ENCODE data around the gene STK32A. TPM values are rescaled to one million over a fixed set of nuclear protein-coding genes. Genes with fewer than 3 reads are reported as not detected.
A peak's percentile ranks its signal among the peaks of the same experiment; 100 is the strongest.

STK32A gene
- total RNA-seq, 4 donors from 2014 or later = 0.04 to 1.7 (median 0.80) TPM

- Histone ChIP-seq H3K9me3 (no peaks in the 10 kb centered on the region), H3K36me3 (no peaks in the 10 kb centered on the region), H3K4me3 (no peak overlapping the region), H3K27ac (peak overlapping the region; percentile 36 to 67 (median 50)), H3K27me3 (no peaks in the 10 kb centered on the region), H3K4me1 (peaks cover 56 to 58% of the 10 kb centered on the region in 2 donors)
- TF ChIP-seq POLR2A (IDR thresholded peaks at IDR 0.05) = no peak
- in situ Hi-C loops (cut with MboI; ENCODE audit: low sequenced_read_pairs in 4 of 4) (no loop called here), intact Hi-C loops (cut with DNase I; ENCODE audit: low total_unique reads) (no loop called here)
- peak; percentile 13 to 46 for DNase-seq
- peak; percentile 43 to 64 for ATAC-seq
These were observed 182.4 kb downstream of the STK32A start for GRCh38 chr5:147417135-147417813.

GRCh38 chr5:147418613-147419012, 183.8 kb downstream of the STK32A start:
- H3K4me1 ChIP-seq = peaks cover 42 to 45% of the 10 kb centered on the region in 2 donors
- H3K9me3 ChIP-seq = no peaks in the 10 kb centered on the region
- ATAC-seq (no peak), DNase-seq (no peak)
- H3K27me3 ChIP-seq = no peaks in the 10 kb centered on the region
- H3K27ac ChIP-seq = peak overlapping the region in 1 of 4 donors; percentile 67
- no peaks in the 10 kb centered on the region for H3K36me3 ChIP-seq
- no peak for TF ChIP-seq POLR2A (IDR thresholded peaks at IDR 0.05)
- no peak for TF ChIP-seq CTCF (IDR thresholded peaks at IDR 0.05 in 4 of 5, conservative IDR thresholded peaks at IDR 0.05 in 1 of 5)
- no peak overlapping the region for H3K4me3 ChIP-seq
- intact Hi-C loops (cut with DNase I; ENCODE audit: low total_unique reads) (no loop called here), in situ Hi-C loops (cut with MboI; ENCODE audit: low sequenced_read_pairs in 4 of 4) (no loop called here)

GRCh38 chr5:147426640-147427327, 192.0 kb downstream of the STK32A start:
- ATAC-seq (peak; percentile 74 to 89), DNase-seq (no peak)
- intact Hi-C loops (cut with DNase I; ENCODE audit: low total_unique reads) = no loop called here
- H3K27ac ChIP-seq = peak overlapping the region; percentile 59 to 82 (median 68)
- H3K4me3 ChIP-seq = no peak overlapping the region
- H3K9me3 ChIP-seq = no peaks in the 10 kb centered on the region
- TF ChIP-seq POLR2A (IDR thresholded peaks at IDR 0.05) (no peak), CTCF (IDR thresholded peaks at IDR 0.05 in 4 of 5, conservative IDR thresholded peaks at IDR 0.05 in 1 of 5) (no peak)
- in situ Hi-C loops (cut with MboI; ENCODE audit: low sequenced_read_pairs in 4 of 4) = no loop called here
- no peaks in the 10 kb centered on the region for H3K27me3 ChIP-seq
- H3K36me3 ChIP-seq = peaks cover 0 to 12% of the 10 kb centered on the region in 2 donors
- H3K4me1 ChIP-seq = peaks cover 40 to 52% of the 10 kb centered on the region in 2 donors

GRCh38 chr5:147427521-147428401, 192.9 kb downstream of the STK32A start:
- peak; percentile 71 to 81 for ATAC-seq
- Histone ChIP-seq H3K4me3 (no peak overlapping the region), H3K4me1 (peaks cover 48 to 59% of the 10 kb centered on the region in 2 donors), H3K36me3 (peaks cover 0 to 12% of the 10 kb centered on the region in 2 donors), H3K27me3 (no peaks in the 10 kb centered on the region), H3K9me3 (no peaks in the 10 kb centered on the region), H3K27ac (peak overlapping the region; percentile 59 to 82 (median 68))
- peak; percentile 38 to 43 for DNase-seq
- TF ChIP-seq CTCF (IDR thresholded peaks at IDR 0.05 in 4 of 5, conservative IDR thresholded peaks at IDR 0.05 in 1 of 5) (no peak), POLR2A (IDR thresholded peaks at IDR 0.05) (no peak)
- intact Hi-C loops (cut with DNase I; ENCODE audit: low total_unique reads) = no loop called here
- in situ Hi-C loops (cut with MboI; ENCODE audit: low sequenced_read_pairs in 4 of 4) = no loop called here
